NCI-H2081 (cell line): ENCODE results near the gene GJB5.
"Not testable (repeated sequence)": the region's sequence is repeated elsewhere in the genome, so short reads cannot be mapped to it uniquely, and the experiment has no call there.

Experiments
- DNase-seq, 2 experiments: peaks; one replicate each; lab custom pipeline; 2025; lab: John Stamatoyannopoulos, UW

Gene GJB5

DNA sequence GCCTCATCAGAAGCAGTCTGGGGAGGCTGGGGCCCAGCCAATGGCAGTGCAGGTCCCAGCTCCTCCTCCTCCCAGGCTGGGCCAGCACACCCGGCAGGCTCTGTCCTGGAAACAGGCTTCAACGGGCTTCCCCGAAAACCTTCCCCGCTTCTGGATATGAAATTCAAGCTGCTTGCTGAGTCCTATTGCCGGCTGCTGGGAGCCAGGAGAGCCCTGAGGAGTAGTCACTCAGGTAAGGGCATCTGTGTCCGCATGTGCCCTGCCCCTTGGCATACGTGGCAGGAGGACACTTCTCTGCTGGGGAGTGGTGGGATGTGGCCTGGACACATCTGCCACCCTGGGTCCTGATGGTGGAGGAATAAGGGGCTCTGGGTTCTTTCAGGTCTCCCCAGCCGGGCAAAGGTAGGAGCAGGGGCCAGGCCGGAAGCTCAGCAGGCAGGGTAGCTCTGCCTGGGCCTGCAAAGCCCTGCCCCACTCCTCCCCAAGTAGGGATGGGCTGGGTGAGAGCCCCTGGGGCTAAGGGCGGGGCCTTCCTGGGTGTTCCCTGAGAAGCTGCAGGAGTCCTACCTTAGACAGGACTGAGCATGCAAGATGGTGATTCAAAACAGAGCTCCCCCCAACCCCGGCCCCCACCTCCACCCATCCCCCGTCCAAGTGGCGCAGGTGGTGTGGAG is at the start of gene GJB5:
Gene GJB5 (plus strand): TSS at position 84 of the 674 bp plus-strand sequence. CDS start 2,284 bp downstream, outside the sequence.
- DNase-seq: no peak

DNA sequence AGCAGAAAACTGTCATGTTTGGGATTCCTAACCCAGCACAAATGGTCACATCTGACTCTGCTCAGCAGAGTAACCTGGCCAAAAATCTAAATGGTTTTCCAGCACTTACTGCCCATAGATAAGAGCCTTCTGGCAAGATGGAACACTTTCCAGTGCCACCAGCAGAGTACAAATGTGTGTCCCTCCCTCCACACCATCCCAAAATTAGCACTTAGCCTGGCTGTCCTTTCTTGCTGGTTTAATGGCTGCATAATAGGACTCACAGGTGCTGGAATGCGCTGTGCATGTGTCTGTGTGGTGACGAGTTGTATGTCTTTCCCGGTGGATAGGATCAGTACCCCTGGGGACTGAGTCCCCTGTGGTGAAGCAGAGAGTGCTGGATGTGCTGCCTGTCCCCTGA is 49.8 kb upstream of the GJB5 start:
- DNase-seq: no peak

- DNase-seq: no peak
Measured at GRCh38 chr1:34708106-34708505, 46.7 kb upstream of the GJB5 start.

DNA sequence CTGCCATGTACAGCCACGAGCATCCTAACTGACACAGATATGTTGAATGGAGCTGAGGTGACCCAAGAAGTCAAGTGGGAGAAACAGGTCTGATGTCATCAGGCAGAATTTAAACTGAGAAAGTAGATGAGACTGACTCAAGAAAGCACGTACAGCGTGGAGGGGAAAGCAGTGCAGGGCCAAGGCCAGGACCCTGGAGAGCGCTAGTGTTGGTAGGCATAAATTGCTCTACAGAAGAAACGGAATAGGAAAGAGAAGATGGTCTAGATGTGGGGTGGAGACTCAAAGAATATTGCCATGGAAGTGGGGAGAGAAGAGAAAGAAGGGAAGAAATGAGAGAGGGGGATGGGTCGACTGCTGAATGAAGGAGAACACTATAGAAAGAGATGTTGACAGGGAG is 45.3 kb upstream of the GJB5 start:
- no peak for DNase-seq

- DNase-seq: peak in 1 of 2 experiments; percentile 30
Measured at GRCh38 chr1:34710812-34711211, 44.0 kb upstream of the GJB5 start.

DNA sequence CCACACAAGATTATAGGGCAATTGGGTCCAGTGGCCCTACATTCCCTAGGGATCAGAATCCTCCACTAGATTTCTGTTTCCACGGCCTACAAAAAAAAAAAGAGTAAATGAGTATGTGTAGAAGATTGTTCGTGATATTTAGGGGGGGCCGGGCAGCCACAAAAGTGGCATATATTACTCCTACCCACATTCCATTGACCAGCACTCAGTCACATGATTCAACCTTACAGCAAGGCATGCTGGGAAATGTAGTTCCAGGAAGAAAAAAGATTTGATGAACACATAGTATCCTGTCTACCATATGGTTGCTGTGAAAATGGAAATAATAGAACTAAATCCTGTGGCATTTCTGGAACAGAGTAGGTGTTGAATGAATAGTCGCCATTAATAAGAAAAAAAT is 43.4 kb upstream of the GJB5 start:
- DNase-seq: no peak

DNA sequence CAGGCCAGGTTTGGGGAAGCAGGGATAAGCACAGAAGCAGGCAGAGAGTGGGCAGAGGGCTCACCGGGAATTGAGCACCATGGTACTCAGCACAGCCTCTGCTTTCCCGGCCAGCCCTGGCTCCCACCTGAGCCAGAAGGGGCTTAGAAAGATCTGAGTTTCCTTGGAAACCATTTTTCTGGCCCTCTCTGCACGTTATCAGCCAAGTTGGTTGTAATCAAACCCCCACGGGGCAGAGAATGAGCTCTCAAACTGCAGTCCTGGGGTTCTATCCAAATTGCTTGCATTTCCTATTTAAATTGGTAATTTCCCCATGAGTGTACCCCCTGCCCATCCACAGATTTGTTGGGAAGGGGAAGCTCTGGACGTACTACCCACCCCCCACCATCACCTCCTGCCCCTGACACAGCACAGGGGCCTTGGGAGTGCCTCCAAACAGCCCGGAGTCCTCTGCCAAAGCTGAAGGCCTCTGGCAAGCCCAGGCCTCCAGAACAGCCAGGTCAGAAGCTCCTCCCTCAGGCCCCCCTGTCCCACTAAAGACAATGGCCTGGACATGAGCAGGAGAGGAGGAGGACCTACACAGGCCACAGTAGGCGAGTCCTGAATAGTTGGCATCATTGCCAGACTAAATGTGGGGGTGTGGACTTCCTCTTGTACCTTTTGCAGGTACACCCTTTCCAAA is 42.7 kb upstream of the GJB5 start:
- DNase-seq: no peak

DNA sequence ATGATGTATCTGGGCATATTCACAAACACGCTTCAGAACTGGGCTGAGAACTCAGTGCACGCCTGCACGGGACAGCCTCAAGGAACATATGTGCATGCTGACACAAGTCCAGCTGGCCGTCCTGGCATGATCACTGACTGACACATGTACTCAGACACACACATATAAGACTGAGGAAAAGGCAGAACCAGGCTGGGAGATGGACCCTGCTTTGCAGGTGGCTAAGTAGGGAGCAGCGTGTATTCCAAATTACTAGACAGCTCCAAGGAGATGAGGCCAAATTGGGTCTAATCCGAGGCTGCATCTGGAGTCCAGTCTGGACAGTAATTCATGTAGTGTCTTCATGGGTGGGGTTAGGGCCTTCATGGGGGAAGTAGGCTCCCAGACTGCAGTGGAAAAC is 41.4 kb upstream of the GJB5 start:
- DNase-seq: no peak

GRCh38 chr1:34714386-34714785 is 40.5 kb upstream of the GJB5 start:
- DNase-seq: no peak

- no peak for DNase-seq
Measured at GRCh38 chr1:34715139-34715538, 39.7 kb upstream of the GJB5 start.

DNA sequence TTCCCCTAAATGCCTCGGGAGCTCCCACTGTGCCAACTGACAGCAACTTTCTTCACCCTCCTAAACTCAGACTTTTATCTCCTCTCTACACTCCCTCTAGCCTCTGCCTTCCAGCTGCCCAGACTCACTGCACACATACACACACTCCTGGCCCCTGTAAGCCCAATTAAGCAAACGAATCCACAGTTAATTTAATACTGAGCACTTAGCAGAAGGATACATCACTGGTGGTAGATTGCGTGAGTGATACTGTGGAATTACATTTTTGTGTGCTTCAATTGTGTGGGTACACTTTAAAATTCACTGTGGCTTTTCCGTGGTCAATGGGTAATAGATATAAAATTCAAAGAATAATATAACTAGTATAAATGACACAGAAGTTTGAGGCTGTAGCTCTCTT is 33.6 kb upstream of the GJB5 start:
- DNase-seq: no peak

DNA sequence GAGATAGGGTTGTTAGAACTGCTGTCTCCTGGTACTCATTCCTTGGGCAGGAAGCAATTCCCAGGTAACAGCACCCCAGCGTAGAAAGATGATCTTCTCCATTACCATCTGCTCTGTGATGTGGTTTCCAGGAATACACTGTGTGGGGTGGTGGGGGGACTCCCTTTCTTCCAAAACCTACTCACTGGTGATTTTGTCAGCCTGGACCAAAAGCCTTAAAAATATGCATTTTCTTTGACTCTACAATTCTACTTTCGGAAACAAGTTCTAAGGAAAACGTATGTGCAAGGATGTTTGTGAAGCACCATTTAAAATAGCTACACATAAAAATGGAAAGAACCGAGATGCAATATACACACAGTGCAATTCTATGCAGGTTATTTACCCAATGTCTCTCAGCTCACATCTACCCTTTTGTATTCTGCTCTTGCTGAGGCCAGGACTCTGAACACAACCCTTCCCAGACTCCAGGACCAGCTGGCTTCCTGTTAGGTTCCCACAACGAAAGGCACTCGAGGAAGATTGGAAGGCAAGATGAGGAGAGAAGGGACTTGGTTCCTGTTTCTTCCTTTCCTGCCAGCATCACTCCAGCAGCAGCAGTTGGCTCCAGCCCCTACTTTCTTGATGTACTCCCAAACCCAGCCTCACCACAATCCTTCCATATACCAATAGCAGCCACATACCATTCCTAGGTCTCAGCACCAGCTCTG is 33.0 kb upstream of the GJB5 start:
- no peak for DNase-seq

GRCh38 chr1:34726861-34727260 is 28.0 kb upstream of the GJB5 start:
- DNase-seq: no peak

- DNase-seq: no peak
Measured at GRCh38 chr1:34730485-34730884, 24.4 kb upstream of the GJB5 start.

DNA sequence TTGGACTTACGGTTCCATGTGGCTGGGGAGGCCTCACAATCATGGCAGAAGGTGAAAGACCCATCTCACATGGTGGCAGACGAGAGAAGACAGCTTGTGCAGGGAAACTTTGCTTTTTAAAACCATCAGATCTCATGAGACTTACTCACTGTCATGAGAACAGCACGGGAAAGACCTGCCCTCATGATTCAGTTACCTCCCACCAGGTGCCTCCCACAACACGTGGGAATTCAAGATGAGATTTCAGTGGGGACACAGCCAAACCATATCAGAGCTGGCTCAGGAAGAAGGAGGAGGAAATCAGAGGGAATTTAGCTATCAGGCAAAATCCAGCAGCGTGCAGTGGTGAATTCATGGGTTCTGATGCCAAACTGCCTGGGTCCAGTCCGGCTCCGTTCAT is 22.0 kb upstream of the GJB5 start:
- not testable (repeated sequence) for DNase-seq

- no peak for DNase-seq
Measured at GRCh38 chr1:34736692-34737091, 18.2 kb upstream of the GJB5 start.

- not testable (repeated sequence) for DNase-seq
Measured at GRCh38 chr1:34737236-34737635, 17.6 kb upstream of the GJB5 start.

DNA sequence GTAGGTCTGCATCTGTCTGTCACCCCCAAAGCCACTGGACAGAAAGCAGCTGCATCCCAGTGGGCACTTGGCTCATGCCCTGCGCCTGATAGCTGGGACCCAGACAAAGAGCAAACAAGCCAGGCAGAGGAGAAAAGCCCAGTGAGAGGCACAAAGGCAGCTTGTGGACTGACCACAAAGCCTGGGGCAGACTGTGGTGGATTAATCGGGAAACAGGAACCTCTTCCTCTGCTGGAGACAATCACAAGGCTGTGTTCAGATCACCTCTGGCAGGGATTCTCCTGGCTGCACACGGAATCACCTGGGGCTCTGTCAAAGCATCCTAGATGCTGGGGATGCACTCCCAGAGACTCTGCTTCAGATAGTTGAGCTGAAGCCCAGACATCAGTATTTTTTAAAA is 15.2 kb upstream of the GJB5 start:
- DNase-seq: no peak

DNA sequence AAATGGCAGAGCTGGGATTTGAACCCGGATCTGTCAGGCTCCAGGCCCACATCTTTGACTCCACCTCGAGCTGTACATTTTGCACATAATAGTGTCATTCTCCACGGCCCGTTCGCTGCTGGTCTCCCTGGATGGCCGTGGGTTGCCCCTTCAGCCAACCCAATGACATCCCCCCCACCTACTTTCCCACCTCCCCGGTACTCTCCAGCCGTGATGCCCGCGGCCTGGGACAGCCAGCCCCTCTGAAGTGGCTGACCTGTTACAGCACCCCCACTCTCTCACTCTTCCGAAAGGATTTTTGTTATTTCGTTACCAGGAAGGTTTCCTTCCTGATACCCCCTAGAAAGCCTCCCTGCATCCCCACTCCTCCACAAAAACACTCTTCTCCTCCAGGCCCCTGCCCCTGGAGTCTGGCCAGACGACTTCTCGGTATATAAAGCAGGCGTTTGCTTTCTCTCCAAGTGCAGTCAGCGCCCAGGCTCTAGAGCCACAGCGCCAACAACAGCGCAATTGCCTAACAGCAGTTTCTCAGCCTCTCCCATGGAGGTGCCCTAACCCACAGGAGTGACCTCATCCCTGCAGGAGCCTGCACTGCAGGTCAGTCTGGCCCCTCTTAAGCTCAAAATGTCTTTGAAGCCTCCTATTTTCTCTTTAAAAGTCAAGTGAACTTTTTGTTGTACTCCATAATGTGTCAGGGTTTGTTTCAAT is 14.5 kb upstream of the GJB5 start:
- no peak for DNase-seq

DNA sequence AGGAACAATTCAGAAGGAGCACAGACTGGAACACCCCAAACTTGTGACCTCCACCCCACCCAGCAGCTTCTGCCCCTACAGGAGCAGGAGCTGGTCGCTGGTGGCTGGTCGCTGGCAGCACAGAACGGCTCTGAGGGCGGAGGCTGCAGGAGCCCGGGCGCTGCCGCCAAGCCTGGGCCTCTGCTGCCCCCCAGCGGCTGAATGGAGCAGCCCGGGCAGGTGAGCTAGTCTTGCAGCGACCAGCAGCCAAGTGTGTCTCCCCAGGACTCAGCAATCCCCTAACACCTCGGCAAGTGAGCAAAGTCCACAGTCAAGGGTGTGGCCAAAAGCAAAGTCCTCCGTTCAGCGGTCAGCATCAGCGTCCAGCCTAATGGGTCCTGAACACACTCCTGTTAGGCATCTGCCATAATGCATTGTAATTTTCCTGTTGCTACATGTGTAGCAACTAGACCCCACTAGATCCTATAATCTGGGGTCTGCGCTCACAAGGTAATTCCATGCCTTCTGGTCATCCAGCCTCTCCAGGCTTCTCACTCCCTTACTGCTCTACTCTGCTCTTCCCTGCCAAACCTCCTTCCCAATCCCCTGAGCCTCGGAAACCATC is 12.1 kb upstream of the GJB5 start:
- DNase-seq: peak; percentile 69 to 72

GRCh38 chr1:34743775-34744174 is 11.1 kb upstream of the GJB5 start:
- DNase-seq: no peak

DNA sequence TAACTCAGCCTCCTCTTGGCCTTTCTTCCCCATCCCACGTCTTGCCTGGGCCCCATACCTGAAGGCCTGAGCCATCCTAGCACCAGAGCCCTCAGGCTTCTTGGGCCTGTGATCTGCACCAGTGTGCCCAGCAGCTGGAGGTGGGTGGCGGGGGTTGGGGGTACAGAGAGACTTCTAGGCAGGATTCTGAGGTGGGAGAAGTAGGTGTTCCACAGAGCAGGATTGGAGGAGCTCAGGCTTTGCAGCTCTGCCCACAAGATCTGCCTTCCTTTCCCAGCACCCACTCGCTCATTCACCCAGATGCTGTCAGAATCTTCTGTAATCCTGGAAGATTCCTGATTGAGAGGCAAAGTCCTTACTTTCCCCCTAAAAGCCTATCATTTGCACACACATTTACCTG is 10.0 kb upstream of the GJB5 start:
- DNase-seq: no peak
